DMS53 treated with DMSO at 0.1 percent for 48 hours (cell line): ENCODE measurements around the gene UNG.
"Not testable (repeated sequence)": the region's sequence is repeated elsewhere in the genome, so short reads cannot be mapped to it uniquely, and the experiment has no call there.

Experiments
- DNase-seq: peaks from one replicate; lab custom pipeline; 2025; ENCODE audit not compliant: unreplicated experiment; lab: John Stamatoyannopoulos, UW

UNG gene

DNA sequence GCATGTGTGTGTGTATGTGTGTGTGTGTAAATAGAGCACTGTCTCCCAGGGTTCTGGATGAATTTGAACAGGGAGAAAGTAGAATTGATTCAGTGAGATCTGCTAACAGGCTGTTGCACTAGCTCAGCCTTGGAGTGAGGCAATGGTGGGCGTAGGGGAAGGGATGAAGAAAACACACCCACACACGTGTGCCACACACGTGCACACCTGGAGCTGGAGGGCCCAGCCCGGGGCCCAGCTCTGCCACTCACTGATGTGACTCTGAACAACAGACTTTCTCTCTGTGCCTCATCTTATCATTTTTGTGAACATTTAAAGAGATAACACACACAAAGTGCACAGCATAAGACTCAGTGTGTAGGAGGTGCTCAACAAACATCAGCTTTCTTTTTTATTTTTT lies 23.2 kb downstream of the UNG start:
- no peak for DNase-seq

DNA sequence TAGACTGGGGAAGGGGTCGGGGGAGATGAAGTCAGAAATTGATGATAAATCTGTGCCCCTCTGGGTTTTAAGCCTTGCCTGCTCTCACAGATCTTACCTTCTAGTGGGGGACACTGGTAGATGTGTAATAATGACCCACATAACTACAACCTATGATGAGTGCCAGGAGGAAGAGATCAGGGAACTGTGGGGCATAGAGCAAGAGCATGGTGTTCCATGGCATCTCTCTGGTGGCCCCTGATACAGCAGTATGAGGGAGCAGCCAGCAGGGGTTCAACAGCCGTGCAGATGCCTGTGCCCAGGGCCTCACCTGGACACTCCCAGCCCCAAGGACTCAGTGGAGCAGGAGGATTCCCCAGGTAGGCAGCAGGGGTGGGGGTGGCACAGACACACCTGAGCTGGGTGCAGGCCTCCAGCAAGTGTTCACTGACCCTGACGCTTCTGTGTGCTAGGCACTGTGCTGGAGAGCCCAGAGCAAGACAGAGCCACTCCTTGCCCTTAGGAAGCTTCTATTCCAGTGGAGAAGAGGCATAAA lies 24.0 kb downstream of the UNG start:
- no peak for DNase-seq

DNA sequence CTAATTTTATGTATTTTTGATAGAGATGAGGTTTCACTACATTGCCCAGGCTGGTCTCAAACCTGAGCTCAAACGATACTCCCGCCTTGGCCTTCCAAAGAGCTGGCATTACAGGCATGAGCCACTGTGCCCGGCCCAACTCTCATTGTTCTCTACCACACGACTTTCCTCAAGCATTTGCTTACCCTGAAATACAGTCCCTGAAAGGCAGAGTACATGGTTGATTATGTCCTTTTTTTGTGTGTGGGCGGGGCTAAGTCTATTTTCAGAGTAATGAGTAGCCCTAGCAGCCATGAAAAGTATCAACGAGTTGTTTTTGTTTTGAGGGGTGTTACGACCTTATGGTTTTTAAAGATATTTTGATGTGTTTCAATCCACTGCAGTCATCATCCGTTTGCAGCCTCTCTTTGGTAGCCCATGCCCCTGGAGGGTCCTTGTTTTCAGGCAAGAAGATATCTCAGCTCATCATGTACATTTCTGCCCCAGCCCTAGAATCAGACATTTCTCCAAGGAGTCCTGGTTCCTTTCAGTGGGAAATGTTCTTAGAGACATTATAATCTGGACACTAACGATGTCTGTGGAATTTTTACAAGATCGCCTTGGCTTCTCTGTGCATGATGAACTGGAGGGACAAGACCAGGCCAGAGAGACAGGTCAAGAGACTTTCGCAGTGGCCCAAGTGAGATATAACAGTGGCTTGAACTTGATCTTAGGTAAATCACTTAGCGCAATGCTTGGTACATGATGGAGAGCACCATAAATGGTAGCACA lies 27.7 kb downstream of the UNG start:
- no peak for DNase-seq

DNA sequence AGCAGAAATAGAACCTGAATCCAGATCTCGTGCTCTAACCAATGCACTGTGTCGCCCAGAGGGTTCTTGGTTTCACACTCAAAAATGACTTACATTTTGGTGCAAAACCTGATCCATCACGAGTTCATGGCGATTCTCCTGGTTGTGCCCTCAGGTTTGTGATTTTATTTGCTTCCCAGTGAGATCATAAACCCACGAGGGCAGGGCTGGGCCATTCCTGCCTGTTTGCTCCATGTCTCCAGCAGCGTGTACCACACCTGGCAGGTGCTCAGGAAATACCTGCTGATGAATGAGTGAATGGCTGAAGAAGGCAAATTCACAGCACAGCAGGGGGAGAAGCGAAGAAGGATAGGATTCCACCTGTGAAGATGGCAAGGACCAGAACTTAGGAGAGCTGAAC lies 28.4 kb downstream of the UNG start:
- DNase-seq: no peak

- no peak for DNase-seq
Observed at GRCh38 chr12:109126784-109127183, 29.4 kb downstream of the UNG start.

- no peak for DNase-seq
Observed at GRCh38 chr12:109127533-109128242, 30.3 kb downstream of the UNG start.

- DNase-seq: no peak
Observed at GRCh38 chr12:109130297-109131153, 33.1 kb downstream of the UNG start.

GRCh38 chr12:109131154-109132050 lies 34.0 kb downstream of the UNG start:
- no peak for DNase-seq

DNA sequence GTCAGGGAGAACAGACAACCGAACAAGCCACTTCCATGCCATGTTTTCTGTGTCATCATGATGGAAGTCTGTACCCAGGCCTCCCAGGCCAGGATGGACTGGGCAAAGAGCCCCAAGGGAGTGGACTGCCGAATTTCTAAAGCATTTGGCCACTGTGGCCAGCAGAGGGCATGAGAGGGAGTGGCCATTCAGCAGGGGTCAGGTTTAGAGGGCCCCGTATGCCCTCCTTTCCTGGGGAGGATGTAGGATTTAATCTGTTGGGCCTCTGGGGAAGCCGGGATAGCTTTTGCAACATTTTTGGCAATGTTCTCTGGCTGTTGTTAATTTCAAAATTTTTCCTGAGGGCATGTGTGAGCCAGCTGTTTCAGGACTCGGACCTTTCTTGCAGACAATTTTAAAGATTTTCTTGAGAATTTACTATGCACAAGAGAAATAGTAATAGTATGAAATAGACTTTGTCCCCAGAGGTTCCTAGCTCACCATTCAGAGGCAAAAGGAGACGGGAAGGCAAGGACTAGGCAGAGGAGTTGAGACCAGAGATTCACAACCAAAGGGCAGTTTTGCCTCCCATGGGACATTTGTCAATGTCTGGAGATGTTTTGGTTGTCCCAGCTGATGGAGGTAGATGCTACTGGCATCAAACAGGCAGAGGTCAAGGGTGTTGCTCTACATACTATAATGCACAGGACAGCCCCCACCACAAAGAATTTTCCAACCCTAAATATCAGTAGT lies 37.0 kb downstream of the UNG start:
- DNase-seq: no peak

- no peak for DNase-seq
Observed at GRCh38 chr12:109137055-109137454, 39.7 kb downstream of the UNG start.

DNA sequence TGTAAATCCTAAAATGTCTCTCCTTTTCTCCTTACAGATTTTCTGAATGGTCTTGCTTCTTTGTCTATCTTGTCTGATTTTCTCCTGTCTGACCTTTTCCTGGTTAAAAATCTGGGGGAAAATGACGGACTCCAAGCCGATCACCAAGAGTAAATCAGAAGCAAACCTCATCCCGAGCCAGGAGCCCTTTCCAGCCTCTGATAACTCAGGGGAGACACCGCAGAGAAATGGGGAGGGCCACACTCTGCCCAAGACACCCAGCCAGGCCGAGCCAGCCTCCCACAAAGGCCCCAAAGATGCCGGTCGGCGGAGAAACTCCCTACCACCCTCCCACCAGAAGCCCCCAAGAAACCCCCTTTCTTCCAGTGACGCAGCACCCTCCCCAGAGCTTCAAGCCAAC lies 42.0 kb downstream of the UNG start:
- no peak for DNase-seq

DNA sequence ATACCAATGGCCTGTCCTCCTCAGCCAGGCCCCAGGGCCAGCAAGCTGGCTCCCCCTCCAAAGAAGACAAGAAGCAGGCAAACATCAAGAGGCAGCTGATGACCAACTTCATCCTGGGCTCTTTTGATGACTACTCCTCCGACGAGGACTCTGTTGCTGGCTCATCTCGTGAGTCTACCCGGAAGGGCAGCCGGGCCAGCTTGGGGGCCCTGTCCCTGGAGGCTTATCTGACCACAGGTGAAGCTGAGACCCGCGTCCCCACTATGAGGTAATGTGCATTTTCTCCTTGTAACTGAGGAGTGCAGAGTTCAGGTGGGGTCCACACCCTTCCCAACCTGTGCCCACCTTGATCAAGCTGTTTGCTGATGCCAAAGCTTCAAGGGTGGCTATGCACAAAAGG lies 42.4 kb downstream of the UNG start:
- no peak for DNase-seq

GRCh38 chr12:109140560-109140959 lies 43.2 kb downstream of the UNG start:
- DNase-seq: no peak

DNA sequence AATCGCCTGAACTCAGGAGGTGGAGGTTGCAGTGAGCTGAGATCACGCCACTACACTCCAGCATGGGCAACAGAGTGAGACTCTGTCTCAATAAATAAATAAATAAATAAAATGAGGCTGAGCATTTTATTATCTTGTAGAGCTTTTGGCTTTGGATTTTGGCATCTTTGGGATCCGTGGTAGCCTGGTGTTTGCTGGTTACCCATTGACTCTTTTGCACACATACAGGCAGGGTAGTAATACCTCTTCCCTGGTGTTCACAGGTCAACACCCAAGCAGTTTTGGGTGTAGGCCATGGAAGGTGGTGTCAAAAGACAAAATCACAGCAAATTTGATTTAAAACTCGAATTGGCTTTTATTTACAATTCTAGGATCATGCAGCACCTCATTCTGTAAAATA lies 46.8 kb downstream of the UNG start:
- no peak for DNase-seq

DNA sequence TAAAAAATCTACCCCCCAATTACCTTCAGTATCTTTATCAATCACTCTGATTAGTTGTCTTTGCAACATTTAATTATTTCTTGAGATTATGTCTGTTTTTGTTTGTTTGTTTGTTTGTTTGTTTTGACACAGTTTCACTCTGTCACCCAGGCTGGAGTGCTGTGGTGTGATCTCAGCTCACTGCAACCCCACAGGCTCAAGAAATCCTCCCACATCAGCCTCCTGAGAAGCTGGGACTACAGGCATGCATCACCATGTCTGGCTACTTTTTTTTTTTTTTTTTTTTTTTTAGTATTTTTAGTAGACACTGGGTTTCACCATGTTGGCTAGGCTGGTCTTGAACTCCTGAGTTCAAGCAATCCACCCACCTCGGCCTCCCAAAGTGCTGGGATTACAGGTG lies 49.7 kb downstream of the UNG start:
- not testable (repeated sequence) for DNase-seq

GRCh38 chr12:109147954-109148353 lies 50.6 kb downstream of the UNG start:
- DNase-seq: no peak

DNA sequence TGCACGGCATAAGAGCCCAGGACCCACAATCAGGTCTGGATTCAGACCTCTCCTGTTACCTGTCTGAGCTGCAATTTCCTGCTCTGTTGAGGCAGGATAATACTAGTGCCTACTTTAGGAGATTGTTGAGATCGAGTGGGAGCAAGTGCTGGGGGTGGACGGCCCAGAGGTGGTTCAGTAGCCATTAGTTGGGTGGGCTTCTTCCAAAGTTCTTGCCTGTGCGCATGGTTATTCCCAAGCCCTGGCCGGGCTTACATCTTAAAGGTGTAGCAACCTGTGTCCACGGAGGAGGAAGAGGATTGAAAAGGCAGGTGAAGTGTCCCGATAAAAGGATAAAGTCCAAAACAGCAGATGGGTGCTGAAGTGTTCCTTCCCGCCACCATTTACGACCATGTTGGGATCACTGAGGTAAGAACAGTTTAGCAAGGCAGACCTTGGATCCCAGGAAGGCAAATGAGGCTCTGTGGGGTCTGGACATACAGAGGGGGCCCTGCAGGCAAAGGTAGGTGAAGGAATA lies 52.8 kb downstream of the UNG start:
- no peak for DNase-seq

DNA sequence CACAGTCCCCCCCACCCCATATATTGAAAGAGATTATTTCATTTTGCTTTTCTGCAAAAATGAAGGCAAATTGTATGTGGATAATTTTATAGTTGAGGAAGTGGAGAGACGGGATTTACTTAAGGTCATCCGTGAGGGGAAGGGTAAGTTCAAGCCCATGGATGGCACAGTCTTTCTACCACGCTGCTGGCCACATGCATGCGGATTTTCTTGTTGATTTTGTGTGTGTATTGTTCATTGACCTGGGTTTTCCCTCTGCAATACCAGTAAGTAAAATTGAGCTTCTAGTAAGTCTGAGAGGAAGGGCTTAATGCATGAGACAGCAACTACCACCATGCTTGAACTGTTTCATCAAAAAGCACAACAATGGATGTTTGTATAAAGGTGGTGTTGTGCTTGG lies 54.1 kb downstream of the UNG start:
- DNase-seq: no peak

DNA sequence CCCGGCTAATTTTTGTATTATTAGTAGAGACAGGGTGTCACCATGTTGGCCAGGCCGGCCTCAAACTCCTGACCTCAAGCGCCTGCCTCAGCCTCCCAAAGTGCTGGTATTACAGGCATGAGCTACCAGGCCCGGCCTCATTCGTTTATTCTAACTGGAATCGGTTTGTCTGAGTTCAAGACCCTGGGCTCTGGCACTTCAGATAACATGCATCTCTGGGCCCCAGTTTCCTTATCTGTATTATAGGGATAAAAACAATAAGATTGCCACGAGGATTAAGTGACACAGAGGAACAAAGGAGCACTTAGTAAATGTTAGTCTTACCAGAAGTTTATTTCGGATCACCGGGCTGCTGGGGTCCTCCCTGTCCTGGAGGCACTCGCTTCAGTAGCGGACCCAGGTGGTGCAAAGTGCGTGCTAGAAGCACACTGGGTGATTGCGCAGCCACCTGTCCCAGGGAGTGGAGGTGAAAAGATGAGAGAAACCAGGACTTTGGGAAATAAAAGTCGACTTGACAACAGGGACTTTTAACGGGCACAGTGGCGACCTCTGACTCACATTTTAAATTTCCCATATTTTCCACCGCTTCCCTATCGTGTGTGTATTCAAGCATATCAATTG lies 56.5 kb downstream of the UNG start:
- DNase-seq: no peak
